Lower leg skin (tissue), 4 donors: Measurements from ENCODE around the gene SQSTM1. TPM values are rescaled to one million over a fixed set of nuclear protein-coding genes. Genes with fewer than 3 reads are reported as not detected.

Source experiments
- DNase-seq, 2 donors: peaks; one replicate each; pipeline ENCODE4 v3.0.0-alpha.2; 2019; ENCODE audit warnings: low spot score in 2 of 2
- H3K4me3 ChIP-seq: fragments of 200-600 bp; sonication (generic); 2 replicates; pipeline ENCODE4 v1.5.1; 2017; ENCODE audit warnings: mild to moderate bottlenecking, low read depth; ENCODE audit not compliant: poor library complexity, severe bottlenecking
- POLR2A ChIP-seq, 2 donors: fragments of 450-650 bp; IDR thresholded peaks; one replicate each; pipeline ENCODE4 v1.6.1; 2016 to 2017; ENCODE audit warnings: antibody characterized with exemption in 2 of 2, mild to moderate bottlenecking in 1 of 2, moderate library complexity in 1 of 2
- WGBS, 2 donors: methylation state at CpG; one replicate each; pipeline ENCODE4 v1.1.5; 2018; 5-methylcytosine and 5-hydroxymethylcytosine counted together
- intact Hi-C: fragments of 100-400 bp; cut with DNase I; formaldehyde crosslinking; loops from one replicate; pipeline ENCODE4 v1.15.0; 2023; ENCODE audit warnings: low total_unique reads
- total RNA-seq, 4 donors: library from RNA; depleted of rRNA; stranded (reverse); fragments of >200 nt; gene quantifications; one replicate each; pipeline ENCODE4 v1.1.0, GENCODE V29; 2016
- TF ChIP-seq, protein P1 (sequence below), 3 donors: fragments of 450-650 bp; IDR thresholded peaks; one replicate each; pipeline ENCODE4 v1.5.1; 2016; ENCODE audit warnings: antibody characterized with exemption in 3 of 3, mild to moderate bottlenecking in 3 of 3, moderate library complexity in 2 of 3

Gene SQSTM1
- total RNA-seq, 4 donors from 2014 or later, result 263 to 508 (median 298) TPM

DNA sequence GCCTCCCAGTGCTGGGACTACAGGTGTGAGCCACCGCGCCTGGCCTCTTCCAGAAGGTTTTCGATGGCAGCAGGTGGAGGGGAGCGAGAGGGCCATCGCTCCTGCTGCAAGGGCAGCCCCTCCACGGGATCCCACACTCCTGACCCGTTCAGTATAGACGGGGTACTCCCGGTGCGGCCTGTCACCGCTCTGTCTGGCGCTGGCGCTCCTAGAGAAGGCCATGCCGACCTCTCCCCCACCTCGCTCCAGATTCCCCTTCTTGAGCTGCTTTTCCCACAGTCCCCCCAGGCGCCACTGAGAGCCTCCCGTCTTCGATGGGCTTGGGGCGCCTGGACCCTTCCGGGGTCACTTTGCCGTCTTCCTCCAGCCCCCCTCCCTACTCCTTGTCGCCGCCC lies 4.3 kb upstream of the SQSTM1 start:
- 69 to 80% methylated on average over 23 of the region's 23 CpGs for WGBS, 2 donors
- H3K4me3 ChIP-seq, result no peak overlapping the region
- TF ChIP-seq, protein P1, sequence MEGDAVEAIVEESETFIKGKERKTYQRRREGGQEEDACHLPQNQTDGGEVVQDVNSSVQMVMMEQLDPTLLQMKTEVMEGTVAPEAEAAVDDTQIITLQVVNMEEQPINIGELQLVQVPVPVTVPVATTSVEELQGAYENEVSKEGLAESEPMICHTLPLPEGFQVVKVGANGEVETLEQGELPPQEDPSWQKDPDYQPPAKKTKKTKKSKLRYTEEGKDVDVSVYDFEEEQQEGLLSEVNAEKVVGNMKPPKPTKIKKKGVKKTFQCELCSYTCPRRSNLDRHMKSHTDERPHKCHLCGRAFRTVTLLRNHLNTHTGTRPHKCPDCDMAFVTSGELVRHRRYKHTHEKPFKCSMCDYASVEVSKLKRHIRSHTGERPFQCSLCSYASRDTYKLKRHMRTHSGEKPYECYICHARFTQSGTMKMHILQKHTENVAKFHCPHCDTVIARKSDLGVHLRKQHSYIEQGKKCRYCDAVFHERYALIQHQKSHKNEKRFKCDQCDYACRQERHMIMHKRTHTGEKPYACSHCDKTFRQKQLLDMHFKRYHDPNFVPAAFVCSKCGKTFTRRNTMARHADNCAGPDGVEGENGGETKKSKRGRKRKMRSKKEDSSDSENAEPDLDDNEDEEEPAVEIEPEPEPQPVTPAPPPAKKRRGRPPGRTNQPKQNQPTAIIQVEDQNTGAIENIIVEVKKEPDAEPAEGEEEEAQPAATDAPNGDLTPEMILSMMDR (IDR thresholded peaks at IDR 0.05), result no peak
- no peak for TF ChIP-seq POLR2A (IDR thresholded peaks at IDR 0.05)
- no peak for DNase-seq
- intact Hi-C loops, result no loop called here

- no peak for DNase-seq
These were observed 3.8 kb upstream of the SQSTM1 start for GRCh38 chr5:179816796-179817469.

GRCh38 chr5:179817470-179817840 lies 3.2 kb upstream of the SQSTM1 start:
- intact Hi-C loops, result no loop called here
- DNase-seq, result no peak
- WGBS, 2 donors, result 78 to 81% methylated on average over 7 to 8 of the region's 8 CpGs
- no peak overlapping the region for H3K4me3 ChIP-seq
- TF ChIP-seq, protein P1 (IDR thresholded peaks at IDR 0.05), result no peak
- no peak for TF ChIP-seq POLR2A (IDR thresholded peaks at IDR 0.05)

More at GRCh38 chr5:179816796-179817469, 3.8 kb upstream of the SQSTM1 start:
- WGBS, 2 donors, result 4 to 9% methylated on average over 15 to 43 of the region's 72 CpGs
- TF ChIP-seq, protein P1 (IDR thresholded peaks at IDR 0.05), result no peak
- TF ChIP-seq POLR2A (IDR thresholded peaks at IDR 0.05), result no peak
- H3K4me3 ChIP-seq, result peak overlapping the region; percentile 4
- intact Hi-C loops, result no loop called here

GRCh38 chr5:179817890-179818745 lies 2.6 kb upstream of the SQSTM1 start:
- intact Hi-C loops, result no loop called here
- WGBS, 2 donors, result 39 to 45% methylated on average over 14 of the region's 14 CpGs

GRCh38 chr5:179818746-179819295 lies 1.9 kb upstream of the SQSTM1 start:
- no peak overlapping the region for H3K4me3 ChIP-seq
- peak; percentile 95 to 99 for DNase-seq
- intact Hi-C loops, result no loop called here
- TF ChIP-seq POLR2A (IDR thresholded peaks at IDR 0.05), result no peak
- TF ChIP-seq, protein P1 (IDR thresholded peaks at IDR 0.05), result peak in 1 of 3 donors; percentile 61
- 1% methylated on average over 23 to 26 of the region's 35 CpGs for WGBS, 2 donors

More at GRCh38 chr5:179817890-179818745, 2.6 kb upstream of the SQSTM1 start:
- no peak for TF ChIP-seq POLR2A (IDR thresholded peaks at IDR 0.05)
- TF ChIP-seq, protein P1 (IDR thresholded peaks at IDR 0.05), result no peak
- no peak overlapping the region for H3K4me3 ChIP-seq
- DNase-seq, result peak; percentile 38 to 85
